Transverse colon (tissue), 4 donors: ENCODE results near the gene GNA14.

ENCODE experiments used
- CTCF ChIP-seq, 5 experiments: fragments of 200-600 bp in 3 of 5; fragments of 450-650 bp in 2 of 5; sonication (generic) in 3 of 5; IDR thresholded peaks; 1 replicate in 2 of 5; 2 replicates in 3 of 5; pipeline ENCODE4 v1.5.1; 2016 to 2017; ENCODE audit warnings: antibody characterized with exemption in 5 of 5, inconsistent platforms in 3 of 5, mild to moderate bottlenecking in 2 of 5, moderate library complexity in 1 of 5
- POLR2AphosphoS5 ChIP-seq, 3 donors: sonication (generic); formaldehyde crosslinking; IDR thresholded peaks; one replicate each; pipeline ENCODE4 v1.6.1; 2016; ENCODE audit warnings: antibody characterized with exemption in 3 of 3

- TF ChIP-seq CTCF (IDR thresholded peaks at IDR 0.05) = no peak
- TF ChIP-seq POLR2AphosphoS5 (IDR thresholded peaks at IDR 0.05) = peak in 2 of 3 donors; percentile 8 to 19
Observed at GRCh38 chr9:77391834-77392233, 256.3 kb downstream of the GNA14 start.
